ENCODE results near the gene HCRTR1.

Gene HCRTR1

DNA sequence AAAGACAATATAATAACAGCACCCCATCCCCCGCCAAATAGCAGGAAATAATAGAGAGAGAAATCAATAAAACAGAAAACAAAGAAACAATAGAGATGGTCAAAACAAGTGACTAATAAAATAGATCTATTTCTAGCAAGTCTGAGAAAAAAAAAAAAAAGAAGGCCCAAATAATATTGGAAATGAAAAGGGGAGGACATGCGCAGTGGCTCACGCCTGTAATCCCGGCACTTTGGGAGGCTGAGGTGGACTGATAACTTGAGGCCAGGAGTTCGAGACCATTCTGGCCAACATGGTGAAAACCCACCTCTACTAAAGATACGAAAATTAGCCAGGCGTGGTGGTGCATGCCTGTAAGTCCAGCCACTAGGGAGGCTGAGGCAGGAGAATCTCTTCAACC, 18.5 kb upstream of the HCRTR1 start:
- Histone ChIP-seq H3K9me3 (ENCODE audit: control insufficient read depth, low read length) (no peaks in the 10 kb centered on the region), H3K27ac (no peak overlapping the region), H3K9ac (no peak overlapping the region), H3K4me3 (ENCODE audit: low read depth, low read length) (no peak overlapping the region), H3K27me3 (ENCODE audit: control insufficient read depth, insufficient read depth, low read length) (no peaks in the 10 kb centered on the region), H2AFZ (no peak overlapping the region), H3K79me2 (no peaks in the 10 kb centered on the region), H3K4me1 (no peaks in the 10 kb centered on the region), H3K36me3 (ENCODE audit: control insufficient read depth, insufficient read depth, low read length) (no peaks in the 10 kb centered on the region), H3K4me2 (ENCODE audit: low read length) (no peak overlapping the region)
- TF ChIP-seq, protein P1, sequence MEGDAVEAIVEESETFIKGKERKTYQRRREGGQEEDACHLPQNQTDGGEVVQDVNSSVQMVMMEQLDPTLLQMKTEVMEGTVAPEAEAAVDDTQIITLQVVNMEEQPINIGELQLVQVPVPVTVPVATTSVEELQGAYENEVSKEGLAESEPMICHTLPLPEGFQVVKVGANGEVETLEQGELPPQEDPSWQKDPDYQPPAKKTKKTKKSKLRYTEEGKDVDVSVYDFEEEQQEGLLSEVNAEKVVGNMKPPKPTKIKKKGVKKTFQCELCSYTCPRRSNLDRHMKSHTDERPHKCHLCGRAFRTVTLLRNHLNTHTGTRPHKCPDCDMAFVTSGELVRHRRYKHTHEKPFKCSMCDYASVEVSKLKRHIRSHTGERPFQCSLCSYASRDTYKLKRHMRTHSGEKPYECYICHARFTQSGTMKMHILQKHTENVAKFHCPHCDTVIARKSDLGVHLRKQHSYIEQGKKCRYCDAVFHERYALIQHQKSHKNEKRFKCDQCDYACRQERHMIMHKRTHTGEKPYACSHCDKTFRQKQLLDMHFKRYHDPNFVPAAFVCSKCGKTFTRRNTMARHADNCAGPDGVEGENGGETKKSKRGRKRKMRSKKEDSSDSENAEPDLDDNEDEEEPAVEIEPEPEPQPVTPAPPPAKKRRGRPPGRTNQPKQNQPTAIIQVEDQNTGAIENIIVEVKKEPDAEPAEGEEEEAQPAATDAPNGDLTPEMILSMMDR (IDR thresholded peaks at IDR 0.05) = no peak

DNA sequence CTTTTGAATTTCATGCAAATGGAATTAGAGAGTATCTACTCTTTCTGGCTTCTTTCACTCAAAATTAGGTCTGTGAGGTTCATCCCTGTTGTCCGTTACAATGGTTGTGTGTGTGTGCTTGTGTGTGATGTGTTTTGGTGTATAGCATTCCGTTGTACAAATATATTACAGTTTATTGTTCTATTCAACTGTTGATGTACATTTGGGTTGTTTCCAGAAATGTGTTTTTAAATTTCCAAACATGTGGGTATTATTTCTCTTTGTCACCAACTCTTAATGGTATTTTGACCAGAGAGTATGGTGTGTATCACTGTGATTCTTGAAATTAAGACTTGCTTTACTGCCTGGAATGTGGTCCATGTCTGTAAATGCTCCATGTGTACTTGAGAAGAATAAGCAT, 16.8 kb upstream of the HCRTR1 start:
- Histone ChIP-seq H3K27me3 (ENCODE audit: control insufficient read depth, insufficient read depth, low read length) (no peaks in the 10 kb centered on the region), H3K79me2 (no peaks in the 10 kb centered on the region), H3K27ac (no peak overlapping the region), H2AFZ (no peak overlapping the region), H3K9me3 (ENCODE audit: control insufficient read depth, low read length) (no peaks in the 10 kb centered on the region), H3K4me1 (no peaks in the 10 kb centered on the region), H3K4me3 (ENCODE audit: low read depth, low read length) (no peak overlapping the region), H3K9ac (no peak overlapping the region), H3K4me2 (ENCODE audit: low read length) (no peak overlapping the region), H3K36me3 (ENCODE audit: control insufficient read depth, insufficient read depth, low read length) (no peaks in the 10 kb centered on the region)
- TF ChIP-seq, protein P1 (IDR thresholded peaks at IDR 0.05) = no peak

- H3K4me1 ChIP-seq = no peaks in the 10 kb centered on the region
- no peak overlapping the region for H3K9ac ChIP-seq
- no peaks in the 10 kb centered on the region for H3K36me3 ChIP-seq (ENCODE audit: control insufficient read depth, insufficient read depth, low read length)
- H3K27ac ChIP-seq = no peak overlapping the region
- no peaks in the 10 kb centered on the region for H3K79me2 ChIP-seq
- H3K4me3 ChIP-seq (ENCODE audit: low read depth, low read length) = no peak overlapping the region
- H3K9me3 ChIP-seq (ENCODE audit: control insufficient read depth, low read length) = no peaks in the 10 kb centered on the region
- no peak overlapping the region for H3K4me2 ChIP-seq (ENCODE audit: low read length)
- H3K27me3 ChIP-seq (ENCODE audit: control insufficient read depth, insufficient read depth, low read length) = no peaks in the 10 kb centered on the region
- TF ChIP-seq, protein P1 (IDR thresholded peaks at IDR 0.05) = no peak
- H2AFZ ChIP-seq = no peak overlapping the region
Observed at GRCh38 chr1:31602081-31602480, 15.4 kb upstream of the HCRTR1 start.

- no peaks in the 10 kb centered on the region for H3K27me3 ChIP-seq (ENCODE audit: control insufficient read depth, insufficient read depth, low read length)
- H3K79me2 ChIP-seq = no peaks in the 10 kb centered on the region
- no peak overlapping the region for H3K4me2 ChIP-seq (ENCODE audit: low read length)
- H3K4me3 ChIP-seq (ENCODE audit: low read depth, low read length) = no peak overlapping the region
- H3K36me3 ChIP-seq (ENCODE audit: control insufficient read depth, insufficient read depth, low read length) = no peaks in the 10 kb centered on the region
- H3K4me1 ChIP-seq = no peaks in the 10 kb centered on the region
- TF ChIP-seq, protein P1 (IDR thresholded peaks at IDR 0.05) = no peak
- H3K9me3 ChIP-seq (ENCODE audit: control insufficient read depth, low read length) = no peaks in the 10 kb centered on the region
- H3K27ac ChIP-seq = no peak overlapping the region
- H3K9ac ChIP-seq = no peak overlapping the region
- no peak overlapping the region for H2AFZ ChIP-seq
Observed at GRCh38 chr1:31605908-31606427, 11.5 kb upstream of the HCRTR1 start.

GRCh38 chr1:31607360-31607759, 10.1 kb upstream of the HCRTR1 start:
- Histone ChIP-seq H3K79me2 (no peaks in the 10 kb centered on the region), H3K27ac (no peak overlapping the region), H3K4me3 (ENCODE audit: low read depth, low read length) (no peak overlapping the region), H3K4me1 (no peaks in the 10 kb centered on the region), H3K9me3 (ENCODE audit: control insufficient read depth, low read length) (no peaks in the 10 kb centered on the region), H3K27me3 (ENCODE audit: control insufficient read depth, insufficient read depth, low read length) (no peaks in the 10 kb centered on the region), H3K9ac (no peak overlapping the region), H3K36me3 (ENCODE audit: control insufficient read depth, insufficient read depth, low read length) (no peaks in the 10 kb centered on the region), H2AFZ (no peak overlapping the region), H3K4me2 (ENCODE audit: low read length) (no peak overlapping the region)
- TF ChIP-seq, protein P1 (IDR thresholded peaks at IDR 0.05) = no peak

Measured in parathyroid adenoma (tissue), 2 donors.